SK-N-SH treated with all-trans-retinoic acid at 6 μM for 48 hours (cell line): Measurements from ENCODE around the gene BABAM2.
"Not testable (repeated sequence)": the region's sequence is repeated elsewhere in the genome, so short reads cannot be mapped to it uniquely, and the experiment has no call there.

Experiments used
- ATAC-seq: fragments of 200-7000 bp; cut with Tn5 transposase; 3 replicates; pipeline ENCODE4 v1.9.1; 2020; ENCODE audit warnings: mild to moderate bottlenecking, moderate library complexity
- ARNTL ChIP-seq: fragments of 450-650 bp; formaldehyde crosslinking; IDR thresholded peaks from 2 replicates; pipeline ENCODE4 v1.5.0; 2020; ENCODE audit warnings: low read depth, mild to moderate bottlenecking, moderate library complexity, borderline replicate concordance
- BACH2 ChIP-seq: fragments of 250-450 bp; sonication (Bioruptor Pico); IDR thresholded peaks from 2 replicates; pipeline ENCODE4 v1.9.0; 2021; ENCODE audit warnings: mild to moderate bottlenecking, borderline replicate concordance
- CSDC2 ChIP-seq: fragments of 250-450 bp; sonication (Bioruptor Pico); IDR thresholded peaks from 2 replicates; pipeline ENCODE4 v1.5.0; 2020; ENCODE audit warnings: mild to moderate bottlenecking, moderate library complexity
- ESRRG ChIP-seq: fragments of 250-450 bp; sonication (Bioruptor Pico); IDR thresholded peaks from 2 replicates; pipeline ENCODE4 v1.6.1; 2021; ENCODE audit warnings: mild to moderate bottlenecking
- GLIS3 ChIP-seq: fragments of 250-450 bp; sonication (Bioruptor Pico); IDR thresholded peaks from 2 replicates; pipeline ENCODE4 v1.5.0; 2020; ENCODE audit warnings: mild to moderate bottlenecking, moderate library complexity
- ISL1 ChIP-seq: fragments of 250-450 bp; sonication (Bioruptor Pico); IDR thresholded peaks from 2 replicates; pipeline ENCODE4 v2.1.2; 2022; ENCODE audit warnings: mild to moderate bottlenecking, moderate library complexity
- OSR1 ChIP-seq: fragments of 250-450 bp; sonication (Bioruptor Pico); IDR thresholded peaks from 2 replicates; pipeline ENCODE4 v1.8.0; 2022; ENCODE audit warnings: moderate library complexity, mild to moderate bottlenecking, inconsistent platforms
- RARB ChIP-seq: fragments of 250-450 bp; sonication (Bioruptor Pico); IDR thresholded peaks from 2 replicates; pipeline ENCODE4 v1.8.0; 2021; ENCODE audit warnings: mild to moderate bottlenecking, moderate library complexity
- SNAI2 ChIP-seq: fragments of 250-450 bp; sonication (Bioruptor Pico); IDR thresholded peaks from 2 replicates; pipeline ENCODE4 v1.5.0; 2020; ENCODE audit warnings: mild to moderate bottlenecking, moderate library complexity
- TOX ChIP-seq: fragments of 250-450 bp; sonication (Bioruptor Pico); IDR thresholded peaks from 2 replicates; pipeline ENCODE4 v1.8.0; 2021; ENCODE audit warnings: mild to moderate bottlenecking, moderate library complexity, borderline replicate concordance
- ZFP3 ChIP-seq: fragments of 250-450 bp; sonication (Bioruptor Pico); IDR thresholded peaks from 2 replicates; pipeline ENCODE4 v1.5.0; 2020; ENCODE audit warnings: mild to moderate bottlenecking, moderate library complexity
- ZFP30 ChIP-seq: fragments of 450-650 bp; formaldehyde crosslinking; IDR thresholded peaks from 2 replicates; pipeline ENCODE4 v1.5.0; 2022; ENCODE audit warnings: mild to moderate bottlenecking, moderate library complexity
- ZNF565 ChIP-seq: fragments of 450-650 bp; formaldehyde crosslinking; conservative IDR thresholded peaks from 2 replicates; pipeline ENCODE4 v1.5.0; 2020; ENCODE audit warnings: low read depth, mild to moderate bottlenecking, moderate library complexity
- ZNF70 ChIP-seq: fragments of 450-650 bp; formaldehyde crosslinking; IDR thresholded peaks from 2 replicates; pipeline ENCODE4 v1.5.0; 2020; ENCODE audit warnings: mild to moderate bottlenecking, moderate library complexity
- ZNF8 ChIP-seq: fragments of 450-650 bp; formaldehyde crosslinking; IDR thresholded peaks from 2 replicates; pipeline ENCODE4 v1.5.0; 2020; ENCODE audit warnings: mild to moderate bottlenecking, moderate library complexity
- TF ChIP-seq, protein P1 (sequence below): fragments of 250-450 bp; sonication (Bioruptor Pico); IDR thresholded peaks from 2 replicates; pipeline ENCODE4 v1.8.0; 2021; ENCODE audit warnings: low read depth, mild to moderate bottlenecking, moderate library complexity, borderline replicate concordance
- TF ChIP-seq, protein P2 (sequence below): fragments of 250-450 bp; sonication (Bioruptor Pico); IDR thresholded peaks from 2 replicates; pipeline ENCODE4 v1.5.1; 2021; ENCODE audit warnings: mild to moderate bottlenecking, moderate library complexity
- TF ChIP-seq, protein P3 (sequence below): fragments of 250-450 bp; sonication (Bioruptor Pico); IDR thresholded peaks from 2 replicates; pipeline ENCODE4 v1.5.0; 2020; ENCODE audit warnings: mild to moderate bottlenecking, moderate library complexity
- TF ChIP-seq, protein P4 (sequence below): fragments of 250-450 bp; sonication (Bioruptor Pico); IDR thresholded peaks from 2 replicates; pipeline ENCODE4 v1.8.0; 2020; ENCODE audit warnings: mild to moderate bottlenecking, moderate library complexity, borderline replicate concordance
- TF ChIP-seq, protein P5 (sequence below): fragments of 250-450 bp; sonication (Bioruptor Pico); IDR thresholded peaks from 2 replicates; pipeline ENCODE4 v1.5.1; 2020; ENCODE audit warnings: low read depth, mild to moderate bottlenecking, moderate library complexity

Gene BABAM2

DNA sequence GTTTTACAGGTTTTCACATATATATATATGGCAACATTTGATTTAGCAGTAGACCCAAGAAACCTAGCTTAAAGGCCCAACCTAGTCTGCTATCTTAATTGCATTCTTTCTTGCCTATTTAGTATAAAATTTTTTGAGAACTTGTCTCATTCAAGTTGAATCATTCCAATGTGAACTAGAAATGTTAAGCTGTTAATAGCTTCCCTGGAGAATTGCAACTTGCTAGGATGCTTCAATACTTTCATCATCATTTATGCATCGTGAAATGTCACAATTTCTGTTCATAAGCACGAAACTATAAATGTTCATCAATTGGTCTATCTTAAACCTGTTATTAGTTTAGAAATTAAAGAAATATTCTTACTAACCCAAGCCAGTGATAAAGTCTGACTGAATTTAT lies 217.6 kb downstream of the BABAM2 start (continued):
- TF ChIP-seq GLIS3 (CRISPR knock-in tag), result no peak
- TF ChIP-seq, protein P1, sequence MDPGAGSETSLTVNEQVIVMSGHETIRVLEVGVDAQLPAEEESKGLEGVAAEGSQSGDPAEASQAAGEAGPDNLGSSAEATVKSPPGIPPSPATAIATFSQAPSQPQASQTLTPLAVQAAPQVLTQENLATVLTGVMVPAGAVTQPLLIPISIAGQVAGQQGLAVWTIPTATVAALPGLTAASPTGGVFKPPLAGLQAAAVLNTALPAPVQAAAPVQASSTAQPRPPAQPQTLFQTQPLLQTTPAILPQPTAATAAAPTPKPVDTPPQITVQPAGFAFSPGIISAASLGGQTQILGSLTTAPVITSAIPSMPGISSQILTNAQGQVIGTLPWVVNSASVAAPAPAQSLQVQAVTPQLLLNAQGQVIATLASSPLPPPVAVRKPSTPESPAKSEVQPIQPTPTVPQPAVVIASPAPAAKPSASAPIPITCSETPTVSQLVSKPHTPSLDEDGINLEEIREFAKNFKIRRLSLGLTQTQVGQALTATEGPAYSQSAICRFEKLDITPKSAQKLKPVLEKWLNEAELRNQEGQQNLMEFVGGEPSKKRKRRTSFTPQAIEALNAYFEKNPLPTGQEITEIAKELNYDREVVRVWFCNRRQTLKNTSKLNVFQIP (CRISPR knock-in tag), result no peak
- TF ChIP-seq ZNF8 (CRISPR knock-in tag), result no peak
- TF ChIP-seq ESRRG (CRISPR knock-in tag), result no peak
- no peak for TF ChIP-seq ISL1 (CRISPR knock-in tag)
- no peak for TF ChIP-seq ZNF70

DNA sequence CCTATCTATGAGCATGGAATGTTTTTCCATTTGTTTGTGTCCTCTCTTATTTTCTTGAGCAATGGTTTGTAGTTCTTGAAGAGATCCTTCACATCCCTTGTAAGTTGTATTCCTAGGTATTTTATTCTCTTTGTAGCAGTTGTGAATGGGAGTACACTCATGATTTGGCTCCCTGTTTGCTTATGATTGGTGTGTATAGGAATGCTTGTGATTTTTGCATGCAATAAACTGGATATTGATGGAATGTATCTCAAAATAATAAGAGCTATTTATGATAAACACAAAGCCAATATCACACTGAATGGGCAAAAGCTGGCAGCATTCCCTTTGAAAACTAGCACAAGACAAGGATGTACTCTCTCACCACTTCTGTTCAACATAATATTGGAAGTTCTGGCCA lies 223.2 kb downstream of the BABAM2 start:
- ATAC-seq, result not testable (repeated sequence)

DNA sequence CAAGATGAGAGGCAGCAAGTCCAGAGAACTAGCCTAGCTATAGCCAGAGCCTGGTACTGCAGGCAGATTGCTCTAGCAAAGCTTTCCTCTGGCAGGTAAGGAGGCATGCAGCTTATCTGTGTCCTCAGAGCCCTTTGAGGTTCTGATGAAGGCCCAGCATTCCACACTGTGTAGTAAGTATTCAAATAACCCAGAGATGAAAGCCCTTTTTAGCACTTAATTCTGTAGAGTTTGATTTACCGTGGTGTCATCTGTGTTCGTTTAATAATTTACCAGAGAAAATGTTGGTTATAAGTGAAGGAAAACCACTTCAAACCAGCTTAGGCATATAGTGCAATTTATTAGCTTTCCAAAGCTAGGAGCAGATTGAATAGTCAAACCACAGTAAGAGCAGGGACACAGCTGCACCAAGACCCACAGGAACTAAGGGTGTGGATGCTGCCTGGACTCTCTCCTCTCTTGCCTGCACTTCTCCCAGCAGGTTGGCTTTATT lies 226.6 kb downstream of the BABAM2 start:
- no peak for TF ChIP-seq ARNTL
- TF ChIP-seq, protein P2, sequence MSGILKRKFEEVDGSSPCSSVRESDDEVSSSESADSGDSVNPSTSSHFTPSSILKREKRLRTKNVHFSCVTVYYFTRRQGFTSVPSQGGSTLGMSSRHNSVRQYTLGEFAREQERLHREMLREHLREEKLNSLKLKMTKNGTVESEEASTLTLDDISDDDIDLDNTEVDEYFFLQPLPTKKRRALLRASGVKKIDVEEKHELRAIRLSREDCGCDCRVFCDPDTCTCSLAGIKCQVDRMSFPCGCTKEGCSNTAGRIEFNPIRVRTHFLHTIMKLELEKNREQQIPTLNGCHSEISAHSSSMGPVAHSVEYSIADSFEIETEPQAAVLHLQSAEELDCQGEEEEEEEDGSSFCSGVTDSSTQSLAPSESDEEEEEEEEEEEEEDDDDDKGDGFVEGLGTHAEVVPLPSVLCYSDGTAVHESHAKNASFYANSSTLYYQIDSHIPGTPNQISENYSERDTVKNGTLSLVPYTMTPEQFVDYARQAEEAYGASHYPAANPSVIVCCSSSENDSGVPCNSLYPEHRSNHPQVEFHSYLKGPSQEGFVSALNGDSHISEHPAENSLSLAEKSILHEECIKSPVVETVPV, result no peak
- no peak for TF ChIP-seq TOX
- TF ChIP-seq, protein P3, sequence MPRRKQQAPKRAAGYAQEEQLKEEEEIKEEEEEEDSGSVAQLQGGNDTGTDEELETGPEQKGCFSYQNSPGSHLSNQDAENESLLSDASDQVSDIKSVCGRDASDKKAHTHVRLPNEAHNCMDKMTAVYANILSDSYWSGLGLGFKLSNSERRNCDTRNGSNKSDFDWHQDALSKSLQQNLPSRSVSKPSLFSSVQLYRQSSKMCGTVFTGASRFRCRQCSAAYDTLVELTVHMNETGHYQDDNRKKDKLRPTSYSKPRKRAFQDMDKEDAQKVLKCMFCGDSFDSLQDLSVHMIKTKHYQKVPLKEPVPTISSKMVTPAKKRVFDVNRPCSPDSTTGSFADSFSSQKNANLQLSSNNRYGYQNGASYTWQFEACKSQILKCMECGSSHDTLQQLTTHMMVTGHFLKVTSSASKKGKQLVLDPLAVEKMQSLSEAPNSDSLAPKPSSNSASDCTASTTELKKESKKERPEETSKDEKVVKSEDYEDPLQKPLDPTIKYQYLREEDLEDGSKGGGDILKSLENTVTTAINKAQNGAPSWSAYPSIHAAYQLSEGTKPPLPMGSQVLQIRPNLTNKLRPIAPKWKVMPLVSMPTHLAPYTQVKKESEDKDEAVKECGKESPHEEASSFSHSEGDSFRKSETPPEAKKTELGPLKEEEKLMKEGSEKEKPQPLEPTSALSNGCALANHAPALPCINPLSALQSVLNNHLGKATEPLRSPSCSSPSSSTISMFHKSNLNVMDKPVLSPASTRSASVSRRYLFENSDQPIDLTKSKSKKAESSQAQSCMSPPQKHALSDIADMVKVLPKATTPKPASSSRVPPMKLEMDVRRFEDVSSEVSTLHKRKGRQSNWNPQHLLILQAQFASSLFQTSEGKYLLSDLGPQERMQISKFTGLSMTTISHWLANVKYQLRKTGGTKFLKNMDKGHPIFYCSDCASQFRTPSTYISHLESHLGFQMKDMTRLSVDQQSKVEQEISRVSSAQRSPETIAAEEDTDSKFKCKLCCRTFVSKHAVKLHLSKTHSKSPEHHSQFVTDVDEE (CRISPR knock-in tag), result no peak
- TF ChIP-seq ZFP30, result no peak
- no peak for TF ChIP-seq GLIS3 (CRISPR knock-in tag)
- TF ChIP-seq ZNF70, result no peak
- no peak for TF ChIP-seq BACH2 (CRISPR knock-in tag)
- no peak for TF ChIP-seq ESRRG (CRISPR knock-in tag)
- no peak for TF ChIP-seq RARB (CRISPR knock-in tag)
- TF ChIP-seq OSR1, result no peak
- ATAC-seq, result no peak

DNA sequence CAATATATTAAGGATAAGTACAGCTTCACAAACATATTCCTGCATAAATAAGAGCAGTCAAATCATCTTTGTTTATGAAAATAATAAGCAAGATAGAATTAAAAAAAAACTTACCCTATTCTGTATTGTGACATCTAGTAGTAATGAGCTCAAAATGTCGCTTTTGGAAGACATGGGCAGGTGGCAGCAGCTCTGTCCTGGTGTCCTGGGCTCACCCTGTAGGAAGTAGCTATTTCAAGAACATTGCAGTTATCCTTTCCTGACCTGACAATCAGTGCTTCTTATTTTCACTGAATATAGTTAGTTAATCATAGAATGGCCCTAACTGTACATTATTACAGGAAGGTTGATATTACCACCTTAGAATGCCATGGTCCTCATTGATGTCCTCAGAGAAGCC lies 229.1 kb downstream of the BABAM2 start:
- no peak for ATAC-seq
- TF ChIP-seq, protein P4, sequence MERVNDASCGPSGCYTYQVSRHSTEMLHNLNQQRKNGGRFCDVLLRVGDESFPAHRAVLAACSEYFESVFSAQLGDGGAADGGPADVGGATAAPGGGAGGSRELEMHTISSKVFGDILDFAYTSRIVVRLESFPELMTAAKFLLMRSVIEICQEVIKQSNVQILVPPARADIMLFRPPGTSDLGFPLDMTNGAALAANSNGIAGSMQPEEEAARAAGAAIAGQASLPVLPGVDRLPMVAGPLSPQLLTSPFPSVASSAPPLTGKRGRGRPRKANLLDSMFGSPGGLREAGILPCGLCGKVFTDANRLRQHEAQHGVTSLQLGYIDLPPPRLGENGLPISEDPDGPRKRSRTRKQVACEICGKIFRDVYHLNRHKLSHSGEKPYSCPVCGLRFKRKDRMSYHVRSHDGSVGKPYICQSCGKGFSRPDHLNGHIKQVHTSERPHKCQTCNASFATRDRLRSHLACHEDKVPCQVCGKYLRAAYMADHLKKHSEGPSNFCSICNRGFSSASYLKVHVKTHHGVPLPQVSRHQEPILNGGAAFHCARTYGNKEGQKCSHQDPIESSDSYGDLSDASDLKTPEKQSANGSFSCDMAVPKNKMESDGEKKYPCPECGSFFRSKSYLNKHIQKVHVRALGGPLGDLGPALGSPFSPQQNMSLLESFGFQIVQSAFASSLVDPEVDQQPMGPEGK (CRISPR knock-in tag), result no peak
- TF ChIP-seq CSDC2 (CRISPR knock-in tag), result no peak
- TF ChIP-seq, protein P1 (CRISPR knock-in tag), result no peak
- no peak for TF ChIP-seq TOX
- no peak for TF ChIP-seq ZNF70
- TF ChIP-seq SNAI2 (CRISPR knock-in tag), result no peak
- TF ChIP-seq, protein P5, sequence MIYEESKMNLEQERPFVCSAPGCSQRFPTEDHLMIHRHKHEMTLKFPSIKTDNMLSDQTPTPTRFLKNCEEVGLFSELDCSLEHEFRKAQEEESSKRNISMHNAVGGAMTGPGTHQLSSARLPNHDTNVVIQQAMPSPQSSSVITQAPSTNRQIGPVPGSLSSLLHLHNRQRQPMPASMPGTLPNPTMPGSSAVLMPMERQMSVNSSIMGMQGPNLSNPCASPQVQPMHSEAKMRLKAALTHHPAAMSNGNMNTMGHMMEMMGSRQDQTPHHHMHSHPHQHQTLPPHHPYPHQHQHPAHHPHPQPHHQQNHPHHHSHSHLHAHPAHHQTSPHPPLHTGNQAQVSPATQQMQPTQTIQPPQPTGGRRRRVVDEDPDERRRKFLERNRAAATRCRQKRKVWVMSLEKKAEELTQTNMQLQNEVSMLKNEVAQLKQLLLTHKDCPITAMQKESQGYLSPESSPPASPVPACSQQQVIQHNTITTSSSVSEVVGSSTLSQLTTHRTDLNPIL, result no peak
- no peak for TF ChIP-seq ZFP3
- no peak for TF ChIP-seq ZNF565
- no peak for TF ChIP-seq ZNF8 (CRISPR knock-in tag)
- no peak for TF ChIP-seq OSR1
- TF ChIP-seq, protein P2, result no peak
- no peak for TF ChIP-seq GLIS3 (CRISPR knock-in tag)
